ENCODE measurements around the gene OGFOD2.
"Not testable (repeated sequence)": the region's sequence is repeated elsewhere in the genome, so short reads cannot be mapped to it uniquely, and the experiment has no call there.

Gene OGFOD2

GRCh38 chr12:123005081-123005626 lies 30.1 kb downstream of the OGFOD2 start:
- DNase-seq: no peak

DNA sequence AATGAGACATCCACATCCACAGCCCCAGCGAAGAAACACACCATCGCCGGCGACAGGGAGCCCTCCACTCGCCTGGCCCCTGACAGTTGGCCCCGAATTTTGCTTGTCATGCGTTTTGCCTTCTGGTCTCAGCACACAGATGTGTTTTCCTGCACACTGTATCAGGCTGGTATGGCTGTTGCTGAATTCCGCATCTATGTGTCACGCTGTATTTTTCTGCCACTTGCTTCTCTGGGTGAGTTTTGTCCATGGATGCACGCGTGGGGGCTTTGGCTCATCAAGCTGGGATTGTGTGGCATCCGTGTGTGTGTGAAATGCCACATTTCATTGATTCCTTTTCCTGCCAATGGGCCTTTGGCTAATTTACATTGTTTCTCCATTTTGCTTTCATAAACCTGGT lies 31.9 kb downstream of the OGFOD2 start:
- DNase-seq: no peak

DNA sequence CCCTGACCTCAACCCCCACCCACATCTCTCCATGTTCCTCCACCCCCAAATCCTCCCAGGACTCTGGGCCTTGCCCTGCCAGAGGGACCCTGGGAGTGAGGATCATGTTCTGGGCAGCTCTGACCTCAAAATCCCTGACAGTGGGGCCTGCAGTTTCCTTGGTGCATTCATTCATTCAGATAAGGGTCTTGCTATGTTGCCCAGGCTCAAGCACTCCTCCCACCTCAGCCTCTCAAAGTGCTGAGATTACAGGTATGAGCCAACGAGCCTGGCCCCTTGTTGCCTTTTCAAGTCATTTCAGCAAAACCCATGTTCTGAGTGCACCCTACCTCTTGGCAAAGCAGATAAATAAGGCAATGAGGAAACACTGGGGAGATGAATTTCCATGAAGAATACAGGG lies 35.1 kb downstream of the OGFOD2 start:
- no peak for DNase-seq

GRCh38 chr12:123010681-123011080 lies 35.6 kb downstream of the OGFOD2 start:
- no peak for DNase-seq

DNA sequence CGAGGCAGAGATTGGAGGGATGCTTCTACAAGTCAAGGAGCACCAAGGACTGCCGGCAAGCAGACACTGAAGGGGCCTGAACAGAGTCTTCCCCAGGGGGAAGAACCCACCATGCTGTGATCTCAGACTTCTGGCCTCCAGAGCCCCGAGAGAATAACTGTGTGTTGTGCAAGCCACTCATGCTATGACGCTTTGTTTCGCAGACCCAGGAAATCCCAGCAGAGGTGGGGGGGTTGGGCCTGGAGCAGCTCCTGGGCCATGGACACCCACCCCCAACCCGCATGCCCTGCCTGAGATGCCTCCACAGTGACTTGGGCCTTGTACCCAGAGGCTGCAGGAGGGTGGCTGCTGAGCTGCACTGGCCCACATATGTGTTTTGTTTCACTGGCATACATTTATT lies 36.7 kb downstream of the OGFOD2 start:
- DNase-seq: no peak

GRCh38 chr12:123013185-123014095 lies 38.4 kb downstream of the OGFOD2 start:
- DNase-seq: no peak

GRCh38 chr12:123014473-123014872 lies 39.4 kb downstream of the OGFOD2 start:
- DNase-seq: not testable (repeated sequence)

DNA sequence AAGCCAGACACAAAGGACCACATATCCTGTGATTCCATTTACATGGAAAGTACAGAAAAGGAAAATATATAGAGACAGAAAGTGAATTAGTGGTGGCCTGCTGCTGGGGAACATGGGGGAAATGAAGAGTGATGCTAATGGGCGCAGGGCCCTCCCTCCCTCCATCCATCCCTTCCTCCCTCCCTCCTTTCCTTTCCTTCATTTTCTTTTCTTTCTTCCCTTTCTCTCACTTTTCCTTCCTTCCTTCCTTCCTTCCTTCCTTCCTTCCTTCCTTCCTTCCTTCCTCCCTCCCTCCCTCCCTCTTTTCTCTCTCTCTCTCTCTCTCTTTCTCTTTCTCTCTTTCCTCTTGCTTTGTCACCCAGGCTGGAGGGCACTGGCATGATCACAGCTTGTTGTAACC lies 42.7 kb downstream of the OGFOD2 start:
- DNase-seq: no peak

DNA sequence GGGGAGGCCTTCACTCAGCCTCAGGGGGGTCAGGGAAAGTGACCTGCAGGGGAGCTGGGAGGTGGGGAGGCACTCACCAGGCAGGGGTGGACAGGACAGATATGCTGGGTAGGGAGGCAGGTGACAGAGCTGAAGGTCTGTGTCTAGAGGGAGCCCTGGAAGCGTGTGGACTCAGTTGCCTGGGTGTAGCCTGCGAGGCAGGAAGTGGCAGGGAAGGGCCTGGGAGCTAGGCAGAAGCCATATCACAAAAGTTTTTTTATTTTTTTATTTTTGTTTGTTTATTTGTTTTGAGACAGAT lies 44.7 kb downstream of the OGFOD2 start:
- DNase-seq: no peak

- no peak for DNase-seq
These were observed 46.9 kb downstream of the OGFOD2 start for GRCh38 chr12:123021688-123022604.

DNA sequence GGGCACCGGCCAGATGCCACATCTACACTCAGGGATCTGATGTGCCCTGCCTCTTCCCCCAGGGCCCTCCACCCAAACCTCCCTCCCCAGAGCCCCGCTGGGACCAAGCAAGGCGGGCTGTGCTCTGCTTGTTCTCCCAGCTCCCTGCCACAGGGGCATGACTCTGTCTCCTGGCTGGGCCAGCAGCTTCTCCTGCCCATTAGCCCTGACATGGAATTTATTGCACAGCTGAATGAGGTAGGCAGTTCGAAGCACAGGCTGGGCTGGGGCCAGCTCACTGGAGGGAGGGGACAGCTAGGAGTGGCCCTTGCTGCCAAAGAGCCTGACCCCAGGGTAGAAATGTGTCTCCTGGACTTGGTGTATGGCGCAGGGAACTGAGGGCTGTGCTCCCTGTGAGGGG lies 47.8 kb downstream of the OGFOD2 start:
- no peak for DNase-seq

- no peak for DNase-seq
These were observed 49.9 kb downstream of the OGFOD2 start for GRCh38 chr12:123024819-123025391.

DNA sequence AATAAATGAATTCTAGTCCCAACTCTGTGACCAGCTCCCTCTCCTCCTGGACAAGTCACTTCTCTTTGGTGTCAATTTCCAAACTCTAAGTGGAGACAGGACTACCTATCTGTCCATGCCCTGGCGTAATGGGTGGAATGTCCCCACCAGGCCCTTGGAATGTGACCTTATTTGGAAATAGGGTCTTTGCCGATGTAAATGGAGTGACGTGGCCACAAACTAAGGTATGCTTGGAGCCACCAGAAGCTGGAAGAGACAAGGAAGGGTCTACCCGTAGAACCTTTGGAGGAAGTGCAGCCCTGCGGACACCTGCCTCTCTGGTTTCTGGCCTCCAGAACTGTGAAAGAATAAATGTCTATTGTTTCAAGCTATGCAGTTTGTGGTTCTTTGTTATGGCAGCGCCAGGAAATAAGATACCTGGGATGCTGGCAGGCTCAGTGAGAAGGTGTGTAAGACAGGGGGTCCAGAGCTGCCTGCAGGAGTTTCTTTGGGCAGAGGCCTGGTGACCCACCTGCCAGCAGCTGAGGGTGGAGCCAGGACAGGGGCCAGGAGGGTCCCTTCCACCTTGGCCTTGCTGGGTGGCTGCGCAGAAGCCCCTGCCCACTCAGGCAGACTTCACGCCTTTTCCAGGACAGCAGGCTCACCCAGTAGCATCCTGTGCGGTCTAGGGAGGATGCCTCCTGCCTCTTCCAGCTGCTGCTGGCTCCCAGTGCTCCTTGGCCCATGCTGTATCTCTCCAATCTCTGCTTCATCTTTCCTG lies 51.2 kb downstream of the OGFOD2 start:
- no peak for DNase-seq

DNA sequence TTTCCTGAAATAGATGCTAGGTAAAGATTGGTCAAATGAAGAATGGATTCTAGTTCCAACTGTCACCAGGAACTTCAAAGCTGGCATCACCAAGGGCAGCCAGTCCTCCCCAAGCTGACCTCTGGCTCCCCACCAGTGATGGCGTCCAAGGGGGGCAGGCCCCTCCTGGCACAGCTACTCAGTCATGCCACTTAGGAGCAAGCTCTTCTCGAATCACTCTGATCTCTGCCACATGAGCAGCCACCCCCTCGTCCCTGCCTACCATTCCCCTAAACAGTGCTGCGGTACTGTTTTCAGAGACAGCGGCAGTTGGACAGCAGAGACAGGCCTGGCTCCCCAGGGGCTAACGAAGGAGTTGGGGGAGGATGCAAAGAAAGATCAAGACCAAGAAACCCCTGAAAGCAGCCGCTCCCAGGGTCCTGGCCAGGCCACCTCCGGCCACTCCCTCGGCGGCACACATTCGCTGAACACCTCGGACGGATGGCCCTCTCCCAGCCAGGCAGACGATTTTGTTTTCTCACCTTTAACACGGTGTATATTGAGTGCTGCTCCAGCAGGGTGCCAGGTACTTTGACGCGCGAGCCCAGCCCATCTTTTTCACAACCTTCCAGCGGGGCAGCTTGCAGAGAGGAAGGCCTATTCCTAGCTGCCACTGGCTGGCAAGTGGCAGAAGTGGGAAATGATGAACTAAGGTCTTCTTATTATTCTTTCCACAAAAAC lies 52.8 kb downstream of the OGFOD2 start:
- DNase-seq: no peak

DNA sequence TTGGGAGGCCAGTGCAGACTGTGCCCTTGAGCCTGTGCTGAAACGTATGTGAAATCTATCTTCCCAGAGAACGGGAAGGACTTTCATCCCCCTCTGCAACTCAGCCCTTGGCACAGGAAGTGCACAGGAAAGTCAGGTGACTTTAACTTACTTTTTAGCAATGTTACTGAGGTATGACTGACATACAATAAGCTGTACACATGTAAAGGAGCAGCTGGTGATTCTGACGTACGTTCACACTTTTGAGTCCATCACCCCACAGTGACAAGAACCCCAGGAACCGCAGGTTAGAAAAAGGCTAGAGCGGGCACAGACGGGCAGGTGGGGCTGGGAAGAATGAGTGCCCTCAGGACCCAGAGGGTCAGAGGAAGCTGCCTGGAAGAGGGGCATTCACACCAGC lies 53.4 kb downstream of the OGFOD2 start:
- no peak for DNase-seq

GRCh38 chr12:123029550-123029949 lies 54.5 kb downstream of the OGFOD2 start:
- DNase-seq: no peak
